GM21786 (cell line): ENCODE measurements around the gene LENEP.

Experiments used
- ATAC-seq: cut with Tn5 transposase; IDR thresholded peaks from one replicate; pipeline ENCODE4 v1.9.1; 2021; ENCODE audit not compliant: unreplicated experiment

Gene LENEP

GRCh38 chr1:155009742-155010141 is 16.4 kb downstream of the LENEP start:
- ATAC-seq, result no peak

GRCh38 chr1:155010211-155010918 is 17.0 kb downstream of the LENEP start:
- no peak for ATAC-seq

DNA sequence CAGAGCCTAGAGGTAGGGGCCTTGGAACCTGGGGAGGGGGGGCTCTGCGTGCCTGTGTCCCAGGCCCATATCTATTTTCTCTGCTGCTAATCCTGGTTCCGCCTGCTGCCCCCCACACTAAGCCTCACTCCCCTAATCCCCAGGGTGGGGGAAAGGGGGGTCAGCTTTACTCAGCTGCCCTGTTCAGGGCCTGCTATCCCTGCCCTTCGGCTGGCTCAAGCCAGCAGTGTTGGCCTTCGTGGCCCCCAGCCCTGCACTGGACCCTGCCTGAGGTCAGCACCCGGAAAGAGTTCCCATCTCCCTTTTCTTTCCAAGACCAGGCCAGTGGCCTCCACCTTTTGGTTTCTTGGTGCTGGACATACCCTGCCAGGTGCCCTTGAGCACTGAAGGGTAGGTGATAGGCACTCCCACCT is 17.6 kb downstream of the LENEP start:
- no peak for ATAC-seq

DNA sequence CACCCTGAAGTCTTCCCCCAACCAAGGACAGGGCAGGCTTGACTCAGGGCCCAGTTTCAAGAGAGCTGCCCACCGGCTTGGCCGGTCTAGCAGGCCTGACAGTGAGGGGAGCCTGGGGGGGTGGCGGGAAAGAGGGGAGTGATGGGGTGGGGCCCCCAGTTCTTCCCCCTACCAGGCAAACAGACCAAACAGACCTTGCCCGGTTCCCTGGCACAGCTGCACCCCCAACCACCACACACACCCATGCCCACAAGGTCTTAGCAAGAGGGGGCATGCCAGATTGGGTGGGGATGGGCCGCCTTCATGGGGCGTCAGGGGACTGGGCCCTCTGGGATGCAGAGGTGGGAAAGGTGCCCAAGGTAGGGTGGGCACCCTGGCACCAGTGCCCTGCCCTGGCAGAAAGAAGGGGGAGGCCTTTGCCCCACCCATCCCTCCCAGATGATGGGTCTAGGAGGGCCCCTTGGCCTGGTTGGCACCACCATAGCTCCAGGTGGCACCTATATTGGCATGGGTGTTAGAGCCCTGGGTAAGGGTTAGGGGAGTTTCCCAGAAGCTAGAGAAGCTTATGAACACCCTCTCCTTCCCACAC is 18.1 kb downstream of the LENEP start:
- ATAC-seq, result no peak

DNA sequence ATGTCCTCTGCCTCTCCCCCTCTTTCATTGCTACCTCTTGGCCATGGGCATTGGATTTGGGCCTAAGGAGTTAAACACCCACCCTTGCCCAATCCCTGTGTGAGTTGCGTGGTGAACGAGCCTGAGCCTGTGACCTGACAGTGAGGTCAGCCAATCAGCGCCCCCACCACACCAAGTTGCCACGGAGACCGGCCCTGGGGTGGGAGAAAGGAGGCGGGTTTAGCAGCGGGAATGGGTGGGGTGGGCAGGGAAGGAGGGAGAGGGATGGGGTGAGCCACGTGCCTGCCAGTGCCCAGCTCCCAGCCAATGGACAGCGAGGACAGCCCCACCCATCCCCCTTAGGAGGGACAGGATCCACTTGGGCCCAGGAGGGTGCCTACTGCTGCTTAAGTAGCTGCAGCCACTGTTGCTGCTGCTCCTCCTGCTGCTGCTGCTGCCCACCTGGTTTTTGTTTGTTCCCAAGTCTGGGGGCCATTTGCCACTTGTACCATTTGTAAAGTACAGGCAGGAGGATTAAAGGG is 18.7 kb downstream of the LENEP start:
- no peak for ATAC-seq

DNA sequence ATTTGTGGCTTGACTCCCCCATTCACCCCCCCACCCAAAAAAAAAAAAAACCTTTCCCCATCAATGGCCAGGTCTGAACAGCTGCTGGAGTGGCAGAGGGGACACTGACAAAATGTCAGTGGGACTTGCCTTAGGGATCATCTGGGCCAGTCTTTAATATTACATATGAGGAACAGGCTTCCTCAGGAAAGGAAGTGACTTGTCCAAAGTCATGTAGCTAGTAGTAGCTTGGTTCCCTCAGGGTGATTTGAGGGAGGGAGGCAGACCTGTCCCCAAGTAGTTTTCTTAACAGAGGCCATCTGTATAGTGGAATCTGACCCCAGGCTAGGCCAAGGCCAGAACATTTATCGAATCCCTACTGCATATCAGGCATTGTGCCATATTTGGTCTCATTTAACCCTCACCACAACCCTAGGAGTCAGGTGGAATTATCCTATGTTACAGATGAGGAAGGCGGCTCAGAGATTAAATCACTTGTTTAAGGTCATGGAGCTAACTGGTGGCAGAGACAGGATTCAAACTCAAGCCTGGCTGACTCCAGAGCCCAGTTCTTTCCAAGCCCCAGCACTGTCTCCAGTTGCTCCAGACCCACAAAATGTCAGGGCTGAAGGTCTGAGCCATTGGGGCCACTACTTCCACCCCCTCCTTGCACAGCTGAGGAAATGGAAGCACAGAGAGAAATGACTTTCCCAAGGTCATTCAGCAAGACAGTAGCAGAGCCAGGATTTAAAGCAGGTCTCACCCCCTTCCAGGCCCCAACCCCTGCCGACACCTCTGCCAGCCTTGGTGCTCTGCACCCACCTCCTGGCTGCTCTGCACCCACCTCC is 19.6 kb downstream of the LENEP start:
- ATAC-seq, result no peak

DNA sequence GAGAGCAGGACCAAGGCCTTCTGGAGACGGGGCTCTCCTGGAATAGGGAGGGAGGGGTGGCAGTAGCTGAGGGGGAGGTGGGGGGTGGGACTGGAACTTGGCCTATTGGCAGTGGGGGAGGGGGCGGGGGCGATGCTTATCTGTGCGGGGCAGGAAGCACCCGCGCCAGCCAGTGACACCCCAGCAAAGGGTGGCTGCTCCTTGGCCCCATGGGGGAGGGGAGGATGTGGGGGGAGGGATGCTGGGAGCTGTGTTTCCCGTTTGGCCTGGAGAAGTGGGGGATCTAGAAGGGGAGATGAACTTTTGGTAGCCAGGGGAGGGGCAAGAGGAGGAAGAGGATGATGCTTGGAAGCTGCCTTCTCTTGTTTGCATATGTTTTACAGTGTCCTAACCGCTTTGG is 20.2 kb downstream of the LENEP start:
- ATAC-seq, result no peak

GRCh38 chr1:155014709-155015508 is 21.5 kb downstream of the LENEP start:
- no peak for ATAC-seq

GRCh38 chr1:155015527-155016230 is 22.3 kb downstream of the LENEP start:
- ATAC-seq, result no peak

GRCh38 chr1:155016231-155016831 is 22.9 kb downstream of the LENEP start:
- ATAC-seq, result no peak

- peak; percentile 67 for ATAC-seq
Measured at GRCh38 chr1:155017041-155017945, 23.9 kb downstream of the LENEP start.

DNA sequence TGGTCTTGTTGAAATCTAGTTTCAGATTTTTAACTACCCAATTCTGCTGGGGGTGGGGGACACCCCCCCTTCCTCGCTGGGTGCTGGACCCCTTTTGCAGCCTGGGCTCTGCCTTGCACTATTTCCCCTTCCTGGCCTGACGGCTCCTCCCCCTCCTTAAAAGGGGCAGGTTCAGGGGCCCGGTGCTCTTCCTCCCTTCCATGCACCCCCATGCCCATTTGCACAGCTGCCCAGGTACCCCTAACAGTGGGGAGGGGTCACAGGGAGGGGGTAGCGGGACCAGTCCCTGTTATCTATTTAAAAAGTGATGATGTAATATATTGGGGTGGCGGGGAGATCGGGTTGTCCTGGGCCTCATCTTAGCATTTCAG is 24.5 kb downstream of the LENEP start:
- no peak for ATAC-seq

DNA sequence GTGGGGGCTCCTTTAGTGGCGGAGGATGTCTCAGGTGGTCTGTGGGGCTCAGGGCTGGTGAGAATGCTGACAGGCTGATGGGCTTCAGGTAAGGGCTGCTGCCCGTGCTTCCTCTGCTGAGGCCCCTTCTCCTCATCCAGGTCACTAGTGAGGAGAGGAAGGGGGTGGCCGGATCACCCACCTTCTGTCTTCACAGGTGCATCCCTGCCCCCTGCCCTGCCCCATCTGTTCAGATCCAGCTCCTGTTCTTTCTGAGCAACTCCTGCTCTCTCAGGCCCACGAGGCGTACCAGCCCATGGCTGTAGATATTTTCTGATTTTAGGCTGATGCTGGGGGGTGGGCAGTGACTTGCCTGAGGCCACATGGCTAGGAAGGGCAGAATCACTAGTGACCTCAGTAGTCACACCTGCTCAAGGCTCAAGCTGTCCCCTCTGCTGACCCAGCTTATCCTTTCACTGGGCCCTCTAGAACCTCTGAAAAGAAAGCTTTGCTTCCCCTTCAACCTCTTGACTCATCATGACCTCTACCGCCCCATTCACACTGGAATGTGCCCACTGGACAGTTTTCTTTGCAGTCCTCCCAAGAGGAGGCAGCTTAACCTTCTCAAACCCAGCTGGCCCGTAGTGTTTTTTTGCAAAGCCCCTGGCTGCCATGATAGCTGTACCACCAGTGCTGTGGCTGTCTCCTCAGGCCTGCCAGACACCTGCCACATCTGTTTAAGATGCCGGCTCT is 25.4 kb downstream of the LENEP start:
- no peak for ATAC-seq

- ATAC-seq, result no peak
Measured at GRCh38 chr1:155019377-155020245, 26.2 kb downstream of the LENEP start.

GRCh38 chr1:155022136-155022926 is 28.9 kb downstream of the LENEP start:
- no peak for ATAC-seq

DNA sequence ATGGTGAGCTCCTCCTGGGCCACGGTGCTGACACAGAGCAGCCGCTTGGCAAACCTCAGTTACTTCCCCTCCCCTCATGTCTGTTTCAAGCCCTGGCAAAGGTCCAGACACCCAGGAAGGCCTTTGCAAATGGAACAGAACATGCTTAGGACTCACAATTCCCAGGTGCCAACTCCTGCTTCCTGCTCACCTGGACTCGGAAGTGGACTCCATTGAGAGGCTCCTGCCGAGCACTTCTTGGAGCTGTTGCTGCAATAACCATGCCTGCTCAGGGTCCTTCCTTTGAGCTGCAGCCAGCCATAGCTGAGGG is 29.5 kb downstream of the LENEP start:
- ATAC-seq, result no peak

DNA sequence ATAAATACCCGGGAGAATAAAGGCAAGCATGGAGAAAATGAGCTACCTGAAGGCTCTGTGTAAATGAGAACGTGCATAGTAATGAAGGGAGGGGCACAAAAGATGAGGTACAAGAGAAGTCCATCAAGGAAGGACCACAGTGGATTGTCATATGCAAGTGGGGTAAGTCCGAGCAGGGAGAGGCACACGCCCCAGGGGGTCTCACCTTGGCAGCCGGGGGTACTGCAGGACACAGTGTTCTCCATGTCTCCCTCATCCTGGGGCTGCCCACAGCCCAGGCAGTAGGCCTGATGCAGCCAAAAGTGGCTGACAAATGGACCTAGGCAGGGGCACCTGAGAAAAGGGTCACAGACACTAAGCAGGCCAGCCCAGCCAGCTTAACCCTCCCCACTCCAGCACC is 30.2 kb downstream of the LENEP start:
- ATAC-seq, result no peak
